ENCODE results near the gene GALC. TPM values are rescaled to one million over a fixed set of nuclear protein-coding genes. Genes with fewer than 3 reads are reported as not detected.
A peak's percentile ranks its signal among the peaks of the same experiment; 100 is the strongest.
"Not testable (repeated sequence)": the region's sequence is repeated elsewhere in the genome, so short reads cannot be mapped to it uniquely, and the experiment has no call there.

GALC gene
- total RNA-seq, 1 donor from 2014 or later, result 24.5 TPM

DNA sequence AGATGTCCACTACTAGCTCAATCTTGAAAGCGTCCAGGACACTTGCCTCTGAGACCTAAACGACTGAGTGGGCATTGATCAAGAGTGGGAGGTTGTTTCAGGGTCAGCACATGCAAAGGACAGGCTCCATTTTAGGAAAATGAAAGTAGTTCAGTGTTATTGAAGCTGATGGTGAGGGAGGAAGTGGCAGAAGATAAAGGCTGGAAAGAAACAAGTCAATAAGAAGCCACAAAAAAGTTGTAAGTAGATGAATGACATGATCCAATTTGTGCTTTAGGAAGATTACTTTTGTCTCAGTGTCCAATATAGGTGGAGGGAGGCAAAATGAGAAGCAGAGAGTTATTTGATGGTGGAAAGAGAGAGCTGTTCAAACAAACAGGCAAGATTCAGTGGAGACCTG lies 33.9 kb upstream of the GALC start:
- Histone ChIP-seq H3K4me3 (ENCODE audit: low read length in 3 of 3) (no peak overlapping the region), H3K9me3 (ENCODE audit: control insufficient read depth in 3 of 3, low read length in 3 of 3) (no peaks in the 10 kb centered on the region), H3K4me1 (ENCODE audit: control insufficient read depth in 3 of 3, insufficient read depth in 3 of 3, low read length in 3 of 3) (no peaks in the 10 kb centered on the region), H3K36me3 (ENCODE audit: control insufficient read depth in 3 of 3, insufficient read depth in 3 of 3, low read length in 3 of 3) (no peaks in the 10 kb centered on the region), H3K27me3 (ENCODE audit: control insufficient read depth in 3 of 3, insufficient read depth in 3 of 3, low read length in 3 of 3) (no peaks in the 10 kb centered on the region), H3K9ac (ENCODE audit: low read depth in 1 of 3, low read length in 3 of 3) (no peak overlapping the region), H3K27ac (ENCODE audit: low read depth, low read length) (no peak overlapping the region)

DNA sequence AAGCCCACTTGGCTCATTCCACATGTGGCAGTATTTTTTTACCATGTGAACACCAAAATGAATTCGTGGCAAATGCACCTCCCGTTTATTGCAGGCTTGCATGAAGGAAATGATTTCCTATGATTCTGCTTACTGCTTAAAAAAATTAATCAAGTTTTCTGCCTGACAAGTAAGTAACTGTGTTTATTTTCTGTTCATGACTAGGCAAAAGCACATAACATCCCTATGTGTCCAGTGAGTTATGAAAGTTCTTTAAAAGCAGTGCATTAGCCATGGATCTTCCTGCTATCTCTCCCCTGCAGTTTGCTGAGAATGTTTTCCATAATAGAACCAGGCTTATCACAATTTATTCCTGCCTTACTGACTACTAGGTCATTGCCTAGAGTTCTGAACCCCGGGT lies 32.3 kb upstream of the GALC start:
- no peak overlapping the region for H3K9ac ChIP-seq (ENCODE audit: low read depth in 1 of 3, low read length in 3 of 3)
- H3K4me1 ChIP-seq (ENCODE audit: control insufficient read depth in 3 of 3, insufficient read depth in 3 of 3, low read length in 3 of 3), result no peaks in the 10 kb centered on the region
- no peaks in the 10 kb centered on the region for H3K36me3 ChIP-seq (ENCODE audit: control insufficient read depth in 3 of 3, insufficient read depth in 3 of 3, low read length in 3 of 3)
- H3K4me3 ChIP-seq (ENCODE audit: low read length in 3 of 3), result no peak overlapping the region
- H3K27ac ChIP-seq (ENCODE audit: low read depth, low read length), result no peak overlapping the region
- no peaks in the 10 kb centered on the region for H3K9me3 ChIP-seq (ENCODE audit: control insufficient read depth in 3 of 3, low read length in 3 of 3)
- H3K27me3 ChIP-seq (ENCODE audit: control insufficient read depth in 3 of 3, insufficient read depth in 3 of 3, low read length in 3 of 3), result no peaks in the 10 kb centered on the region

DNA sequence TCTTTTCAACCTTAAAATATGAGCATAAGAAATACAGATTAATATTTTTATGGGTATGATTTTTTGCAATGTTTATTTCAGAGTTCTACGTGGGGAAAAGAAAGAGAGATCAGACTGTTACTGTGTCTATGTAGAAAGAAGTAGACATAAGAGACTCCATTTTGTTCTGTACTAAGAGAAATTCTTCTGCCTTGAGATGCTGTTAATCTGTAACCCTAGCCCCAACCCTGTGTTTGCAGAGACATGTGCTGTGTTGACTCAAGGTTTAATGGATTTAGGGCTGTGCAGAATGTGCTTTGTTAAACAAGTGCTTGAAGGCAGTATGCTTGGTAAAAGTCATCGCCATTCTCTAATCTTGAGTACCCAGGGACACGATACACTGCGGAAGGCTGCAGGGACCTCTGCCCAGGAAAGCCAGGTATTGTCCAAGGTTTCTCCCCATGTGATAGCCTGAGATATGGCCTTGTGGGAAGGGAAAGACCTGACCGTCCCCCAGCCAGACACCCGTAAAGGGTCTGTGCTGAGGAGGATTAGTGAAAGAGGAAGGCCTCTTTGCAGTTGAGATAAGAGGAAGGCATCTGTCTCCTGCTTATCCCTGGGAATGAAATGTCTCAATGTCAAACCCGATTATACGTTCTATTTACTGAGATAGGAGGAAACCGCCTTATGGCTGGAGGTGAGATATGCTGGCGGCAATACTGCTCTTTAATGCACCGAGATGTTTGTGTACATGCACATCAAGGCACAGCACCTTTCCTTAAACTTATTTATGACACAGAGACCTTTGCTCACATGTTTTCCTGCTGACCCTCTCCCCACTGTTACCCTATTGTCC lies 31.5 kb upstream of the GALC start:
- H3K36me3 ChIP-seq (ENCODE audit: control insufficient read depth in 3 of 3, insufficient read depth in 3 of 3, low read length in 3 of 3); H3K4me1 ChIP-seq (ENCODE audit: control insufficient read depth in 3 of 3, insufficient read depth in 3 of 3, low read length in 3 of 3); H3K27me3 ChIP-seq (ENCODE audit: control insufficient read depth in 3 of 3, insufficient read depth in 3 of 3, low read length in 3 of 3); H3K27ac ChIP-seq (ENCODE audit: low read depth, low read length); H3K4me3 ChIP-seq (ENCODE audit: low read length in 3 of 3); H3K9me3 ChIP-seq (ENCODE audit: control insufficient read depth in 3 of 3, low read length in 3 of 3); H3K9ac ChIP-seq (ENCODE audit: low read depth in 1 of 3, low read length in 3 of 3): not testable (repeated sequence)

DNA sequence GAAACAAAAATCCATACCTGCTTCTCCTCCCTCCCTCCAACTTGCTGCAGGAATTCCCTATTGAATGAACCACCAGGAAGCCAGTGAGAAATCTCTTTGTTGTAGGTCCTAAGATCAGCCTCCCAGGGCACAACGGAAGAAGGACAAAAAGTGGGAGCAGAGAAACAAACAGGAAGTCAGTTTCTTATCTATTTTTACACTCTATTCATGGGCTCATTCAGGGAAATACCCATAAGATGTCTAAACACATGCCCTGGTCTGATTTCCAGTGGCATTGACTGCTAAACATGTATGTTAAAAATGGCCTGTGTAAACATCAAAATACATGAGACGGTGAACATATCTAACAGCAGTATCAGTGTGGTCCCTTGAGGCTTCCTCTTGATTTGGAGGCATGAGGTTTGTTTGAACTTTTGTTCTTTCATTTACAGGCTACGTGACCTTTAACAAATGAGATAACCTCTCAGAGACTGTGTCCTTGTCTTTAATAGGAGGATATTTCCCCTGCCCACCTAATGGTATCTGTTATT lies 30.7 kb upstream of the GALC start:
- Histone ChIP-seq H3K9ac (ENCODE audit: low read depth in 1 of 3, low read length in 3 of 3) (no peak overlapping the region), H3K27ac (ENCODE audit: low read depth, low read length) (no peak overlapping the region), H3K4me3 (ENCODE audit: low read length in 3 of 3) (no peak overlapping the region), H3K4me1 (ENCODE audit: control insufficient read depth in 3 of 3, insufficient read depth in 3 of 3, low read length in 3 of 3) (no peaks in the 10 kb centered on the region), H3K27me3 (ENCODE audit: control insufficient read depth in 3 of 3, insufficient read depth in 3 of 3, low read length in 3 of 3) (no peaks in the 10 kb centered on the region), H3K36me3 (ENCODE audit: control insufficient read depth in 3 of 3, insufficient read depth in 3 of 3, low read length in 3 of 3) (no peaks in the 10 kb centered on the region), H3K9me3 (ENCODE audit: control insufficient read depth in 3 of 3, low read length in 3 of 3) (no peaks in the 10 kb centered on the region)

- H3K9ac ChIP-seq (ENCODE audit: low read depth in 1 of 3, low read length in 3 of 3), result no peak overlapping the region
Measured at GRCh38 chr14:88017535-88017934, 24.6 kb upstream of the GALC start.

DNA sequence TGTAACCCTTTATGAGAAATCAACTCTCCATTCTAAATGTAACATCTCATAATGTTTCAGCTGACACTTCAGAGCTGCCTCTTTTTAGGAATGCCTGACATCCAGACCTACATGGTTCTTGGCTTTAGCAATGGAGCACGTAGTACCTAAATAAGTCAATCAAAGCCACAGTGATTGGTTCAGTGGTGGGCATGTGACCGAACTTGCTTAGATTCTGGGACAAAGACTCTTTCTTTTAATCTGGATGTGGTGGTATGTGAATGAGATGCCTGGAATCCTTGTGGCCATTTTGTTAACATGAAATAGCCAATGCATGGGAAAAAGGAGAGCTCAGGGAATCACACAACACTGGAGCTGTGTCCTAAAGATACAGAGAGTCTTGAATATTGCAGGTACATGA lies 23.8 kb upstream of the GALC start:
- no peaks in the 10 kb centered on the region for H3K9me3 ChIP-seq (ENCODE audit: control insufficient read depth in 3 of 3, low read length in 3 of 3)
- no peaks in the 10 kb centered on the region for H3K4me1 ChIP-seq (ENCODE audit: control insufficient read depth in 3 of 3, insufficient read depth in 3 of 3, low read length in 3 of 3)
- H3K27me3 ChIP-seq (ENCODE audit: control insufficient read depth in 3 of 3, insufficient read depth in 3 of 3, low read length in 3 of 3), result no peaks in the 10 kb centered on the region
- no peak overlapping the region for H3K4me3 ChIP-seq (ENCODE audit: low read length in 3 of 3)
- H3K9ac ChIP-seq (ENCODE audit: low read depth in 1 of 3, low read length in 3 of 3), result no peak overlapping the region
- H3K27ac ChIP-seq (ENCODE audit: low read depth, low read length), result no peak overlapping the region
- H3K36me3 ChIP-seq (ENCODE audit: control insufficient read depth in 3 of 3, insufficient read depth in 3 of 3, low read length in 3 of 3), result no peaks in the 10 kb centered on the region

More at GRCh38 chr14:88017535-88017934, 24.6 kb upstream of the GALC start:
- Histone ChIP-seq H3K4me1 (ENCODE audit: control insufficient read depth in 3 of 3, insufficient read depth in 3 of 3, low read length in 3 of 3) (no peaks in the 10 kb centered on the region), H3K4me3 (ENCODE audit: low read length in 3 of 3) (no peak overlapping the region), H3K36me3 (ENCODE audit: control insufficient read depth in 3 of 3, insufficient read depth in 3 of 3, low read length in 3 of 3) (no peaks in the 10 kb centered on the region), H3K9me3 (ENCODE audit: control insufficient read depth in 3 of 3, low read length in 3 of 3) (no peaks in the 10 kb centered on the region), H3K27me3 (ENCODE audit: control insufficient read depth in 3 of 3, insufficient read depth in 3 of 3, low read length in 3 of 3) (no peaks in the 10 kb centered on the region), H3K27ac (ENCODE audit: low read depth, low read length) (no peak overlapping the region)

- Histone ChIP-seq H3K4me3 (ENCODE audit: low read length in 3 of 3) (no peak overlapping the region), H3K4me1 (ENCODE audit: control insufficient read depth in 3 of 3, insufficient read depth in 3 of 3, low read length in 3 of 3) (no peaks in the 10 kb centered on the region), H3K27ac (ENCODE audit: low read depth, low read length) (no peak overlapping the region)
Measured at GRCh38 chr14:88013750-88014349, 20.9 kb upstream of the GALC start.

DNA sequence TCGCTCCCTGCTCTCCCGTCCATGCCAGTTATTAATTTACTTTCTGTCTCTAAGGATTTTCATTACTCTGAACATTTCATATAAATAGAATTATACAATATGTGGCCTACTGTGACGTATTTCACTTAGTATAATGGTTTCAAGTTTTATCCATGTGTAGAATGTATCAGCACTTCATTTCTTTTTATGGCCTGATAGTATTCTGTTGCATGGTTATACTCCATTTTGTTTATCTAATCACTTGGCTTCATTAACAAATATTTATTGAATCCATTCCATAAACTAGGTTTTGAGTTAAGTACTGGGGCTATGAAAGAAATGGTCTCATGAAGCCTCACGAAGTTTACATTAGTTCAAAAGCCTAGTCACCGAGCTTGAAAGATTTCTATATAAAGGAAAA lies 19.5 kb upstream of the GALC start:
- H3K36me3 ChIP-seq (ENCODE audit: control insufficient read depth in 3 of 3, insufficient read depth in 3 of 3, low read length in 3 of 3), result no peaks in the 10 kb centered on the region
- no peak overlapping the region for H3K27ac ChIP-seq (ENCODE audit: low read depth, low read length)
- no peak overlapping the region for H3K9ac ChIP-seq (ENCODE audit: low read depth in 1 of 3, low read length in 3 of 3)
- no peaks in the 10 kb centered on the region for H3K4me1 ChIP-seq (ENCODE audit: control insufficient read depth in 3 of 3, insufficient read depth in 3 of 3, low read length in 3 of 3)
- H3K9me3 ChIP-seq (ENCODE audit: control insufficient read depth in 3 of 3, low read length in 3 of 3), result no peaks in the 10 kb centered on the region
- no peaks in the 10 kb centered on the region for H3K27me3 ChIP-seq (ENCODE audit: control insufficient read depth in 3 of 3, insufficient read depth in 3 of 3, low read length in 3 of 3)
- H3K4me3 ChIP-seq (ENCODE audit: low read length in 3 of 3), result no peak overlapping the region

More at GRCh38 chr14:88013750-88014349, 20.9 kb upstream of the GALC start:
- H3K9ac ChIP-seq (ENCODE audit: low read depth in 1 of 3, low read length in 3 of 3), result peak overlapping the region in 1 of 3 donors; percentile 19
- H3K36me3 ChIP-seq (ENCODE audit: control insufficient read depth in 3 of 3, insufficient read depth in 3 of 3, low read length in 3 of 3), result no peaks in the 10 kb centered on the region
- no peaks in the 10 kb centered on the region for H3K27me3 ChIP-seq (ENCODE audit: control insufficient read depth in 3 of 3, insufficient read depth in 3 of 3, low read length in 3 of 3)
- no peaks in the 10 kb centered on the region for H3K9me3 ChIP-seq (ENCODE audit: control insufficient read depth in 3 of 3, low read length in 3 of 3)

DNA sequence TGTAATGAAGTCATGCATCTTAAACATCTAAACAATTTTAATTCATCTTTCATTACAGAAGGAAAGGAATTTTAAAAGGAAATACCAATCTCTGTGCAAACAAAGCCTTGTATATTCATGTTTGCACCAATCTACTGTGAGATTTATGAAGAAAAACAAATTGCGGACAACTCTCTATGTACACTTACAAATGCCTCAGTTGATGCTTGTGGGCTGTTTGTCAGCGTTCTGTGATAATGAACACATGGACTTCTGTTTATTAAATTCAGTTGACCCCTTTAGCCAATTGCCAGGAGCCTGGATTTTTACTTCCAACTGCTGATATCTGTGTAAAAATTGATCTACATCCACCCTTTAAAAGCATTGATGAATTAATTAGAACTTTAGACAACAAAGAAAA lies 17.3 kb upstream of the GALC start:
- no peak overlapping the region for H3K9ac ChIP-seq (ENCODE audit: low read depth in 1 of 3, low read length in 3 of 3)
- H3K36me3 ChIP-seq (ENCODE audit: control insufficient read depth in 3 of 3, insufficient read depth in 3 of 3, low read length in 3 of 3), result no peaks in the 10 kb centered on the region
- H3K4me1 ChIP-seq (ENCODE audit: control insufficient read depth in 3 of 3, insufficient read depth in 3 of 3, low read length in 3 of 3), result no peaks in the 10 kb centered on the region
- H3K27ac ChIP-seq (ENCODE audit: low read depth, low read length), result no peak overlapping the region
- no peaks in the 10 kb centered on the region for H3K9me3 ChIP-seq (ENCODE audit: control insufficient read depth in 3 of 3, low read length in 3 of 3)
- H3K27me3 ChIP-seq (ENCODE audit: control insufficient read depth in 3 of 3, insufficient read depth in 3 of 3, low read length in 3 of 3), result no peaks in the 10 kb centered on the region
- H3K4me3 ChIP-seq (ENCODE audit: low read length in 3 of 3), result no peak overlapping the region

DNA sequence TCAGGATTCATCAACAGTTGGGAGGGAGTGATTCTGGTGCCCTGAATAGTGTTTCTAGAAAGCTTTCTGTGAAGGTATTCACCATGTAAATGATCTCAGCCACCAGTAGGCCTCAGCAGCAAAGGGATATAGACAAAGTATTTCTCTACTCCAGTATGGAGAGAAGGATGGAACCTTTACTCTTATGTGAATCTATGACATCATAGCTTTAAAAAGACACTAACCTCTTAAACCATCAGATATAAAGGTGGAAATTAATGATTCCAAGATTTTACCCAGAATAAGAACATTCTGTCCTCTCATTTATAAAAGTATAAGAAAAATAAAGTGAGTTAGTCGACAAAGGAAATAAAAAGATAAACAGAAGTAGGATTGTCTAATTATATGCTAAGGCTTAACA lies 16.5 kb upstream of the GALC start:
- no peaks in the 10 kb centered on the region for H3K9me3 ChIP-seq (ENCODE audit: control insufficient read depth in 3 of 3, low read length in 3 of 3)
- H3K9ac ChIP-seq (ENCODE audit: low read depth in 1 of 3, low read length in 3 of 3), result no peak overlapping the region
- no peaks in the 10 kb centered on the region for H3K36me3 ChIP-seq (ENCODE audit: control insufficient read depth in 3 of 3, insufficient read depth in 3 of 3, low read length in 3 of 3)
- H3K4me1 ChIP-seq (ENCODE audit: control insufficient read depth in 3 of 3, insufficient read depth in 3 of 3, low read length in 3 of 3), result no peaks in the 10 kb centered on the region
- no peak overlapping the region for H3K27ac ChIP-seq (ENCODE audit: low read depth, low read length)
- no peak overlapping the region for H3K4me3 ChIP-seq (ENCODE audit: low read length in 3 of 3)
- H3K27me3 ChIP-seq (ENCODE audit: control insufficient read depth in 3 of 3, insufficient read depth in 3 of 3, low read length in 3 of 3), result no peaks in the 10 kb centered on the region

Measured in skeletal muscle tissue (tissue), 4 donors.